ELR (cell line): ENCODE measurements around the gene RBM14.
A peak's percentile ranks its signal among the peaks of the same experiment; 100 is the strongest.
"Not testable (repeated sequence)": the region's sequence is repeated elsewhere in the genome, so short reads cannot be mapped to it uniquely, and the experiment has no call there.

Source experiments
- DNase-seq: peaks from one replicate; pipeline ENCODE4 v3.0.0-alpha.2; 2015; ENCODE audit warnings: low read depth

RBM14 gene

DNA sequence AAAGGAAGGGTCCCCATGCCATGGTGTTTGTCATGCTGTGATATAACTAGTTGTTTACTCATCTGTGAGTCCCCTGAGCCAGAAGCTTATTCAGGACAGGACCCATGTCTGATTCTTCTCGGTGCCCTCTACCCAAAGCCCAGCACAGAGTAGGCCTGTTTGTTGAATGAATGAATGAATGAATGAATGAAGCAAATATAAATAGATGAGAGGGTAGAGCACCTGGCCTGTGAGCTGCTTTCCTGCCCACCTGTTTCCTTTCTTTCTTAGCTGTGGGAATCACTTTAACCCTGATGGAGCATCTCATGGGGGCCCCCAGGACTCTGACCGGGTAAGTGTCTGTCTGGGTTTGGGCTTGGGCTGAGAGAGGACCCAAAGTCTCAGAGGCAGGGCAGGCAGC is 16.2 kb upstream of the RBM14 start:
- DNase-seq: no peak

DNA sequence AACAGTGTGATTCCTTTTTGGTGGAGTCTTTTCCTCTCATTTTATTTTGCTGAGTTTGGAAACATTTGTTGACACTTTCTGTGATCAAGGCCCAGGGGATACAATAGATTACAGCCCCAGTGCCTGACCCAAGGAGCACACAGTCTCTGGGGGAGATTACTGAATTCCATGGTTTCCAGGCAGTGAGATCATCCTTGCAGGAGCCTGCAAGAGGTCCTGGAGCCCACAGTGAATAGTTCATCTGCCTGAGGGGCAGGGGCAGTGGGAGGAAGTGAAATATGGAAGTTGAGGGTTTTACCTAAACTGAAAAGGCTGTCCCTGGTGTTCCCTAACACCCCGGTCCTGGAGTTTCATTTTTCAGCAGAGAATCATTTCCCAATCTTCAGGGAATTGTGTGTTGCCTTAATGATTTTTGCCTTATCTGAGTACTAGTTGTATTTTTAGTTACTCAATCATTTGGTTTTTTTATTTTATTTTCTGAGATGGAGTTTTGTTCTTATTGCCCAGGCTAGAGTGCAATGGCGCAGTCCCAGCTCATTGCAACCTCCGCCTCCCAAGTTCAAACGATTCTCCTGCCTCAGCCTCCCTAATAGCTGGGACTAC is 15.7 kb upstream of the RBM14 start:
- DNase-seq: no peak

DNA sequence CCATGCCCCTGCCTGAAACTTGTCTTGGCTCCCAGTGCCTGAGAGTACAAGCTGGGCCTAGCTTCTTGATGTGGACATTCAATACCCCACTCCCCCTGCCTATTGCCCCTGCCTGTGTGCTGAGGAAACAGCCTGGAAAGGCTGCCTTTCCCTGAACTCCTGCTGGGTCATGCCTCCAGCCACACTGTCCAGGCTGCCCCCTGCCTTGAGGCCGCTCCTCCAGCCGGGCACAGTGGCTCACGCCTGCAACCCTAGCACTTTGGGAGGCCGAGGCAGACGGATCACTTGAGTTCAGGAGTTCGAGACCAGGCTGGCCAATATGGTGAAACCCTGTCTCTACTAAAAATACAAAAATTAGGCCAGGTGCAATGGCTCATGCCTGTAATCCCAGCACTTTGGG is 13.4 kb upstream of the RBM14 start:
- no peak for DNase-seq

DNA sequence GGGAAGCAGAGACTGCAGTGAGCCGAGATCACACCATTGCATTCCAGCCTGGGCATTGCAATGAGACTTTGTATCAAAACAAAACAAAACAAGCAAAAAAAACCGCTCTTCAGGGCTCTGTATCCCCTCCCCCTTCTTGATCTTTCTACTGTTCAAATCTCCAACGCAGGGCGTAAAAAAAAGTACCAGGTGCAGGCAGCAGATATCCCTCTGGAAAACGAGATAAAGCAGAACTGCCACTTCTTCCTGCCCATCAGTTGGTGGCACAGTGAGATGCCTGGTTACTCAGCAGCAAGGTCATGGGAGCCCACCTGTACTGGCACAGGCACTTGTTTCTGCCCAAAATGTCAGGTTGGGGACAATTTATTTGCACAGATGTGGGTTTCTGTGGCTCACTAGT is 12.3 kb upstream of the RBM14 start:
- no peak for DNase-seq

DNA sequence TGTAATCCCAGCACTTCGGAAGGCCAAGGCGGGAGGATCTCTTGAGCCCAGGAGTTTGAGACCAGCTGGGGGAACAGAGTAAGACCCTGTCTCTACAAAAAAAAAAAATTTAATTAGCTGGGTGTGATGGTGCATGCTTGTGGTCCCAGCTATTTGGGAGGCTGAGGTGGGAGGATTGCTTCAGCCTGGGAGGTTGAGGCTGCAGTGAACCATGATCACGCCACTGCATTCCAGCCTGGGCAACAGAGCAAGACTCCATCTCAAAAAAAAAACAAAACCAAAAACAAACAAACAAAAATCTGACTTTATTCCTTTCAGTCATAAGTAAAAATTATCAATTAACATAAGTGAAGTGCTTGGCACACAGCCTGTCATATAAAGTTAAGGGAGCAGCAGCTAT is 9.8 kb upstream of the RBM14 start:
- not testable (repeated sequence) for DNase-seq

DNA sequence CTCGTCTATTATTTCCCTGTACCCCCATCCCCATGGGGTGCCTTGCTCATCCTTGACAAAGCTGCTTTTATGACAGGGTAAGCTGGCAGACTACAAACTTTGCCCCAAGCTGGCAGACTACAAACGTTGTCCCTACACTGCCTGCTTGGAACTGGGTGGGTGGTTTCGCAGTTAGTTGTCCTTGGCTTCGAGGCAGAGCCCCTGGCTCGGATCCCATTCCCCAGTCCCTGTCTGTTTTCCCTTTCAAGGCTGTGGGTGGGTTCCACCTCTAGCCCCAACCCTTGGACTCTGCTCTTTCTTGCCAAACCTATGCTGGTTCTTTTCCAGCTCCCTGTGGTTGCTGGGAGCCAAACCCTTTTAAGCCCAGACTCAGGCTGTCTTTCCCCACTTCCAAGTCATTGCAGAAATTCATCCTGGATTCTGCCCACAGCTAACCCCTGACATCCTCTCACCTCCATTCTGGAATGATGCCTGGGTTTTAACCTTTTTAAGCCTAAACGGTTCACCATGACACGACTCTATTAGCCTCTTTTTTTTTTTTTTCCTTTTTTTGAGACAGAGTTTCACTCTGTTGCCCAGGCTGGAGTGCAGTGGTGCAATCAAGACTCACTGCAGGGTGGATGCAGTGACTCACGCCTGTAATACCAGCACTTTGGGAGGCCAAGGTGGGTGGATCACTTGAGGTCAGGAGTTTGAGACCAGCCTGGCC is 9.2 kb upstream of the RBM14 start:
- peak; percentile 40 for DNase-seq

DNA sequence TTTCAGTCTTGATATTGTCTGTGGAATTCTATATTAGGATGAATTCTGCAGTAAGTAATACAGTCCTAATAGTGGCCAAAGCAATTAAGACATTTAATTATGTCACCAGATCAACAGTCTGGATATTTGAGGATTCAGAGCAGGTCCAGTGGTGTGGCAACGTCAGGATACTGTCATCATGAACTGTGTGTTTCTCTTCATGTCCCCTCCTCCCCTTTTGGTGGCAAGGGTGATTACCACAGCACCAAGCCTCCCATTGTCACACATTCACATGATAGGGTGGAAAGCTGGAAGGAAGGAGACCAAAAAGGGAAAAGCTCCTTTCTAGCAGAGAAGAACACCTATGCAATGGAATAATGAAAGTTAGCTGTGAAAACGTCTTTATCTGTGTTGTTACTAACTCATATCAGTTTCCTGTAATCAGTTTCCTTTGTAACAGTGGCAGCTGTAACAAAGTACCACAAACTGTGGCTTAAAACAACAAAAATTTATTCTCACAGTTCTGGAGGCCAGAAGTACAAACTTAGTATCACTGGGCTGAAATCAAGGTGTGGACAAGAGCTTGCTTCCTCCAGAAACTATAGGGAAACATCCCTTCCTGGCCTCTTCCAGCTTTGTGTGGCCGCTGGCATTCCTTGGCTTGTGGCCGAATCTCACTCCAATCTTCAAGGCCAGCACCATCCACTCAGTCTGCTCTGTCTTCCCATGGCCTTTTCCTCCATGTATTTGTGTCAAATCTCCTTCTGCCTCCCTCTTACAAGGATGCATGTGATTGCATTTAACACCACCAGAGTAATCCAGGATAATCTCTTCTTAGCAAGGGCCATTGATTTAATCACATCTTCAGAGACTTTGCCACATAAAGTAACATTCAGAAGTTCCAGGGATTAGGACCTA is 6.5 kb upstream of the RBM14 start:
- DNase-seq: no peak

DNA sequence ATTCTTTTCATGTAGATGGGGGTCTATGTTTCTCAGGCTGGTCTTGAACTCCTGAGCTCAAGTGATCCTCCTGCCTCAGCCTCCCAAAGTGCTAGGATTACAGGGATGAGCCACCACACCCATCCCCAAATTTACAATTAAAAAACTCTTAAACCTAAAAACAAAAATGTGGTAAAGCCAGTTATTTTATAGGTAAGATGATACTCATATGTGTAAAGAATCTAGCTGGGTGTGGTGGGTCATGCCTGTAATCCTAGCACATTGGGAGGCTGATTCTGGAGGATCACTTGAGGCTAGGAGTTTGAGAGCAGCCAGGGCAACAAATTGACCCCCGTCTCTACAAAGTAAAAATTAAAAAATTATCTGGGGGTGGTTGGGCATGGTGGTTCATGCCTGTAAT is 4.0 kb upstream of the RBM14 start:
- DNase-seq: no peak

DNA sequence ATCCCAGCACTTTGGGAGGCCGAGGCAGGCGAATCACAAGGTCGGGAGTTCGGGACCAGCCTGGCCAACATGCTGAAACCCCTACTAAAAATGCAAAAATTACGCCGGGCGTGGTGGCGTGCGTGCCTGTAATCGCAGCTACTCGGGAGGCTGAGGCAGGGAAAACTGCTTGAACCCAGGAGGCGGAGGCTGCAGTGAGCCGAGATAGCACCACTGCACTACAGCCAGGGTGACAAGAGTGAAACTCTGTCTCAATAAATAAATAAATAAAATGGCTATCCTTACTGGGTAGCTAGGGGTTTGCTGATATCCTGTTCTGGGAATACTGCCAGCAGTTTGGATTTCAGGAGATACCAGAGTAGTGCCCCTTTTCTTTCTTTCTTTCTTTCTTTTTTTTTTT is 2.4 kb upstream of the RBM14 start:
- no peak for DNase-seq

DNA sequence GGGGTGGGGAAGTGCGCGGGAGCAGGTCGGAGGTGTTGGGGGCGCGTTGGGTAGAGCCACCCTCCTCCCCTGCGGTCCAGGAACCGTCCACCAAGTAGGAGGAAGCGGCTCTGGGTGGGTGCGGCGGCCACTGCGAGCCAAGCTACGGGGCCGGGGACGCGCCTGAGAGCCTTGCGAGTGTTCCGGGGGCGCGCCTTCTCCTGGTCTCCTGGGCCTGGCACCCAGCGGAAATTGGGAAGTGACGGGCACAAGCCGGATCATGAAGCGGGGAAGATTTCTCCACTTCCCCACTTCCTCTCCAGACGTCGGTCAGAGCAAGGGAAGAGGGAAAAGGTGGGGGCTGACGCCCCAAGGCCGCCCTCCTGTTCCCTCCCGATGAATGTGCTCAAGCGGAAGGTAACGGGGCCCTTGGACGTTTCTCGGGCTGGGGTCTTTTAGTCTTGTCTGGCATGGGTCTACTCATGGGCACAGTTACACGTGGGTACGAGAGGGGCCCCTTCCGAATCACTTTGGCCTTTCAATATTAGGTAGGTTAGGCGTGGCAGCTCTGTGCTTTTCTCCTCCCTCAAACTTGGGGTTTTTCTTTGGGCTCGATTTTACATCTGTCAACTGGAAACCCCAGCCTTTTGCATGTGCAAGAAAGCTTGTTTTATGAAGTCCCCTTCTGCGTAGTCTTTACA is 865 bp downstream of the RBM14 start:
- DNase-seq: peak; percentile 71

DNA sequence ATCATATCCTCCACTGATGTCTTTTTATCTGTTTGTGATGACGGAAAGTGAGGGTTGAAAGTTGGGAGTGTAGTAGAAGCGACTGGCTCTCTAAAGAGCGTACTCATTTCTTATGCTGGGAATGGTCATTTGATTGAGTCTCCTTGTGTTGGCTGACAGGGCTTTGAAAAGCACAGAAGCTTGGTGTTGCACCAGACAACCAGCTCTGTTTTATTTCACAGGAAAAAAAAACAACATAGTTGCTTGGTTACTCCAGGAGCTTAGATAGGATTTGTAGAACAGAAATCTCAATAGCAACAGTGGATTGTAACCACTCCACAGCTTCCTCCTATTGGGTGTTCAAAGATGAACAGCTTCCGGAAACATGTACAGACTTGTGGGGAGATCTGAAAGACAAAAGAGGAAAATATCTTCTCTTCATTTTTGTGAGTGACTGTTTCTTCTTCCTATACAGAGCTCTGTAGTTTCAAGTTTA is 2.7 kb downstream of the RBM14 start:
- no peak for DNase-seq

DNA sequence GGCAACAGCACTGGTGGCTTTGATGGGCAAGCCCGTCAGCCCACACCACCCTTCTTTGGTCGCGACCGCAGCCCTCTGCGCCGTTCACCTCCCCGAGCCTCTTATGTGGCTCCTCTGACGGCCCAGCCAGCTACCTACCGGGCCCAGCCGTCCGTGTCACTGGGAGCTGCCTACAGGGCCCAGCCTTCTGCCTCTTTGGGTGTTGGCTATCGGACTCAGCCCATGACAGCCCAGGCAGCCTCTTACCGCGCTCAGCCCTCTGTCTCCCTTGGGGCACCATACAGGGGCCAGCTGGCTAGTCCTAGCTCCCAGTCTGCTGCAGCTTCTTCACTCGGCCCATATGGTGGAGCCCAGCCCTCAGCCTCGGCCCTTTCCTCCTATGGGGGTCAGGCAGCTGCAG is 8.0 kb downstream of the RBM14 start:
- DNase-seq: no peak

DNA sequence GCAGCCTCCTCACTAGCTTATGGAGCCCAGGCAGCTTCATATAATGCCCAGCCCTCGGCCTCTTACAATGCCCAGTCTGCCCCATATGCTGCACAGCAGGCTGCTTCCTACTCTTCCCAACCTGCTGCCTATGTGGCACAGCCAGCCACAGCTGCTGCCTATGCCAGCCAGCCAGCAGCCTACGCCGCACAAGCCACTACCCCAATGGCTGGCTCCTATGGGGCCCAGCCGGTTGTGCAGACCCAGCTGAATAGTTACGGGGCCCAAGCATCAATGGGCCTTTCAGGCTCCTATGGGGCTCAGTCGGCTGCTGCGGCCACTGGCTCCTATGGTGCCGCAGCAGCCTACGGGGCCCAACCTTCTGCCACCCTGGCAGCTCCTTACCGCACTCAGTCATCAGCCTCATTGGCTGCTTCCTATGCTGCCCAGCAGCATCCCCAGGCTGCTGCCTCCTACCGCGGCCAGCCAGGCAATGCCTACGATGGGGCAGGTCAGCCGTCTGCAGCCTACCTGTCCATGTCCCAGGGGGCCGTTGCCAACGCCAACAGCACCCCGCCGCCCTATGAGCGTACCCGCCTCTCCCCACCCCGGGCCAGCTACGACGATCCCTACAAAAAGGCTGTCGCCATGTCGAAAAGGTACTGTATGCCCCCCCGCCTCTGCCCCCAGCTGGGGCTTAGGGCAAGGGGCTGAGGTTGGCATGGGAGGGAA is 8.8 kb downstream of the RBM14 start:
- no peak for DNase-seq

DNA sequence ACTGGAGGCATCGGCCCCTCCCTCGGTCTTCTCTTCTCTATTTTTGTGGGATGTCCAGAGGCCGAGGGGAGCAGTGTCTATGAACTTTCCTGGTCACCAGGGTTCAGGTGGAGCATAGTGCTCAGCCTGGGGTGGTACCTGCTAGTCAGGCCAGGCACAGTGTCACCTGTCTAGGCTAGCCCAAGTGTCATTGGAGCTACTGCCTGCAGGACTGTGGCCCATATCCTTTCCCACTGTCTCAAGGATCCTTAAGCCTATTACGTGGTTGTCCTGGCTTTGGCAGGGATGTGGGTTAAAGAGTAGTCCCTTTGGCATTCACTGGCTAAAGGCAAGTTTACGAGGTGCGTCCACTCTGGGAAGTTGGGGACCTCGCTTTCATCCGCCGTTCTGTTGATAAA is 9.3 kb downstream of the RBM14 start:
- no peak for DNase-seq

DNA sequence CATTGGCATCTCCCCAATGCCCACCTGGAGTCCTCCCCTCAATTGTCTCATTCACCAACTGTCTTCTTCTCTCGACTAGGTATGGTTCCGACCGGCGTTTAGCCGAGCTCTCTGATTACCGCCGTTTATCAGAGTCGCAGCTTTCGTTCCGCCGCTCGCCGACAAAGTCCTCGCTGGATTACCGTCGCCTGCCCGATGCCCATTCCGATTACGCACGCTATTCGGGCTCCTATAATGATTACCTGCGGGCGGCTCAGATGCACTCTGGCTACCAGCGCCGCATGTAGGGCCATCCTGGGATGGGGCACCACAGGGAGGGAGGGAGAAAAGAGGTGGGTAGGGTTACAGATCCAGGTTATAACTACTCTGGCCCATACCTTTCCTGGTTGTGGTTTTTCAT is 10.0 kb downstream of the RBM14 start:
- DNase-seq: no peak

DNA sequence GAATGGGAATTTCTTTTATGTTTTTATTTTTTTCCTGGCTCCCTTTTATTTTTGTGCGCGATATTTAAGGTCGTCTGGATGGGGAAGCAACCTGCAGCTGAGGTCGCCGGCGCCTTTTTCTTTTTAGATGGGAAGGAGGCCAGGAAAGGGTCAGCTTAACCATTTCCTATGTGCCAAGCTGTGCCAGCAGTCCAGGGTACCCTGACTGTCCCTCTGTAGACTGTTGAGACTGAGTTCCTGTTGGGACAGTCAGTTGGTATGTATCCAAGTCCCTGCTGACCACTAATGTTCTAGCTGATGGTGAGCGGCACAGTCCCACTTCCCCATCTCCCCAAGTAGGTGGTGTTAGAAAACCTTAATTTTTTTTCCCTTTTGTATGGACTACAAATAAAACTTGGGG is 10.5 kb downstream of the RBM14 start:
- no peak for DNase-seq

DNA sequence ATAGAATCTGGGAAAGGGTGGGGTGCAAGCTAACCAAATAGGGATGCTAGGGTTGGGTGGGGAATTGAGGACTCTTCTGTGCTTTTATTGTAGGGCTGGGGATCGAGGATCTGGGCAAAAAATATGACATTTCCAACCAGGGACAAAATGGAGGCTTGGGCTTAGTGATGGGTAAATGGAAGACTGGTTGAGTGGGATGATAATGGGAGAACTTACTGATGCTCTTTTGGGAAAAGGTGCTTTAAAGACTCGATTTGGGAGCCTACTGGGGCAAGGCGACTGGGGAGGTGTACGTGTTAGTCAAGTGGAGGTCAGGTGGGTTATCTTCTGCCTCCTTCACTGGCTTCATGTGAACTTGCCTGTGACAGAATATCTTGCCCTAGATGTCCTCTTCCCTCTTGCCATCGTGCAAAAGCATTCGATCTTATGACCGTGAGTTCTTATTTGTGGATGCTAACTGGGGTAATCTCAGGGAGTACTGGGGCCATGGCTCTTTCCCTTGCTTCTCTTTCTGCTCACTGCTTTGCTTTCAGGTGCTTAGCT is 11.7 kb downstream of the RBM14 start:
- DNase-seq: no peak

DNA sequence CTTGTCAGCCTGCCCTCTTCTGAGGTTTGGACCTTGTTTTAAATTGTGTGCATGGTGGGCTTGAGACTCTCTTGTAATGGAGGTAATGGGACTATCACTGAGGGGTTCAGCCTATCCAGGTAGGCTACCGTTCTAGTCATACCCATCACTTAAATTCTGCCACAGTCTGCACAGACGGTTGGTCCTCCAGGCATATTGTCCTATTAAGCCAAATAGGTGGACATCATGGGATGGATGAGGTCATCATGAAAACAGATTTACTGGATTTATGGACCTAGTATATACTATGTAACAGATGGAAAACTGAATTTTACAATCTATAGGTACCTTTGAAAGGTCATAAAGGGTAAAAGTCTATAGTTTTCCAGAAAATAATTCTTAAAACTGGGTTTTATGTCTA is 12.9 kb downstream of the RBM14 start:
- DNase-seq: no peak

DNA sequence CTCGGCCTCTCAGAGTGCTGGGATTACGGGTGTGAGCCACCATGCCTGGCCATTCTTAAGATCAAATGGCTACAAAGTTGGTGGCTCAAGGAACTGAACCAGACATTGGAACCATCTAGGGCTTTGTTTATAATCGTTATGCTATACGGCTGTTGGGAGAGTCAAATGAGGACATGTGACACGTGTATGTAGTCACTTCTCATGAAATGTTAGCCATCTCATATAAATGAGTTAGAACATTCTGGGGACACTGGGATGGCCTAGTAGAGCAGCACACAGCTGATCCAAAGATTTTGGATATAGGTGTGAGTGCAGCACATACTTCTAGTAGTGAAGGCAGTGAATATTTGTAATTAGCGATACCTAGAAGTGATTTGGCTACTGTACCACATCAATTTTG is 15.5 kb downstream of the RBM14 start:
- DNase-seq: no peak

DNA sequence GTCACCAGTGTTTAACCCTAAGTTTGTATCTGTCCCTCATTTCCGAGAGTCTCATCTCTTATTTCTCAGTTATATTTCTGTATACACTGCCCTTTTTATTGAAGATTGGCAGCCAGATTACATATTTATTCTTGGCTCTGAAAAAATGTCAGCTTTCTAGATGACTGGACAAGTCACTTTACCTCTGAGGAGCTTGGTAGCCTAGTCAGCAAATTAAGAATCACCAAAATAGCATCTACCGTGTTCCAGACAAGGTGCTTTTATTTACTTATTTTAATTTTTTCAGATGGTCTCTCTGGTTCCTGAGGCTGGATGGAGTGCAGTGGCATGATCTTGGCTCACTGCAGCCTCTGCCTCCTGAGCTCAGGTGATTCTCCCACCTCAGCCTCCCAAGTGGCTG is 16.5 kb downstream of the RBM14 start:
- DNase-seq: no peak

DNA sequence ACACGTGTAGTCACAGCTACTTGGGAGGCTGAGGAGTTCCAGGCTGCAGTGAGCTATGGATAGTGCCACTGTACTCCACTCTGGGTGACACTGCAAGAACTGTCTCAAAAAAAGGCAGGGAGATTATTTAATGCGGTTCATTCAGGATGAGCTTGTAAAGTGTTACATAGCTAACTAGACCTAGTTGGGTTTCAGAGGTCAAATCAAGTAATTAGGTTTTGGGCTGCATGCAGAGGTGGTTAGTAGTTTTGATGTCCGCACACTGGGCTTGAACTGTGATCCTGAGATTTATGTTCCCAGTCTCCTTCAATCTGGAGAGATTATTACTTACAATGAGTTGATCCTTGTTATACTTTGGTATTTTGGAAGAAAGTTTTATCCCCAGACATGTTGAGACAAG is 20.0 kb downstream of the RBM14 start:
- DNase-seq: no peak
